IMR-90 (cell line): ENCODE results near the gene RTN4IP1. TPM values are rescaled to one million over a fixed set of nuclear protein-coding genes. Genes with fewer than 3 reads are reported as not detected.

Experiments used
- ATAC-seq: fragments of 200-7000 bp; cut with Tn5 transposase; 2 replicates; pipeline ENCODE4 v1.9.1; 2020; ENCODE audit warnings: low read depth, mild to moderate bottlenecking, moderate library complexity
- BruUV-seq: library from RNA; stranded (reverse); fragments of 400-500 nt; replicated peaks from 2 replicates; lab custom pipeline; 2021; lab: Mats Ljungman, UMichigan
- CTCF ChIA-PET: fragments of 300-600 bp; formaldehyde crosslinking; extraction: SDS; loops from one replicate; lab custom pipeline; 2021; ENCODE audit warnings: antibody characterized with exemption; lab: Yijun Ruan, JAX
- POLR2A ChIA-PET: fragments of 300-600 bp; sonication (Branson Sonifier 250); formaldehyde crosslinking; loops from one replicate; lab custom pipeline; 2022; ENCODE audit warnings: antibody characterized with exemption; ENCODE audit not compliant: unreplicated experiment; lab: Charles Lee
- DNase-seq: peaks from one replicate; pipeline ENCODE4 v3.0.0; 2013
- H2AFZ ChIP-seq: replicated peaks from 2 replicates; pipeline ENCODE3; 2013; ENCODE audit warnings: low read length, mild to moderate bottlenecking; ENCODE audit not compliant: poor library complexity
- H2AK5ac ChIP-seq: 2 replicates; pipeline ENCODE4 v1.6.1; 2013; ENCODE audit warnings: low read depth, low read length, inconsistent platforms
- H2AK9ac ChIP-seq: replicated peaks from 2 replicates; pipeline ENCODE3; 2013; ENCODE audit warnings: mild to moderate bottlenecking, low read depth, low read length, moderate library complexity; ENCODE audit not compliant: poor library complexity
- H2BK120ac ChIP-seq: 2 replicates; pipeline ENCODE4 v1.6.1; 2013; ENCODE audit warnings: low read depth, low read length, inconsistent platforms
- H2BK15ac ChIP-seq: 3 replicates; pipeline ENCODE4 v1.6.1; 2013; ENCODE audit warnings: low read depth, low read length, inconsistent platforms
- H2BK20ac ChIP-seq: 2 replicates; pipeline ENCODE4 v1.6.1; 2013; ENCODE audit warnings: low read depth, mild to moderate bottlenecking, inconsistent platforms, low read length, moderate library complexity
- H2BK5ac ChIP-seq: 2 replicates; pipeline ENCODE4 v1.6.1; 2013; ENCODE audit warnings: mild to moderate bottlenecking, low read depth, low read length, inconsistent platforms; ENCODE audit not compliant: poor library complexity, severe bottlenecking
- H3K14ac ChIP-seq: replicated peaks from 2 replicates; pipeline ENCODE4 v1.6.1; 2013; ENCODE audit warnings: low read depth, low read length, inconsistent platforms
- H3K18ac ChIP-seq: 2 replicates; pipeline ENCODE4 v1.6.1; 2013; ENCODE audit warnings: low read depth, low read length, control low read depth
- H3K23ac ChIP-seq: 2 replicates; pipeline ENCODE4 v1.6.1; 2013; ENCODE audit warnings: low read depth, low read length, inconsistent platforms
- H3K27ac ChIP-seq: 2 replicates; pipeline ENCODE4 v1.5.1; 2013; ENCODE audit warnings: mild to moderate bottlenecking, control low read depth, low read length; ENCODE audit not compliant: insufficient read depth
- H3K27me3 ChIP-seq: 2 replicates; pipeline ENCODE4 v1.6.1; 2013; ENCODE audit warnings: low read length; ENCODE audit not compliant: control insufficient read depth, insufficient read depth
- H3K36me3 ChIP-seq: 2 replicates; pipeline ENCODE4 v1.6.1; 2013; ENCODE audit warnings: low read length, mixed read lengths; ENCODE audit not compliant: control insufficient read depth, insufficient read depth
- H3K4ac ChIP-seq: 2 replicates; pipeline ENCODE4 v1.6.1; 2013; ENCODE audit warnings: low read depth, low read length, inconsistent platforms
- H3K4me1 ChIP-seq: 2 replicates; pipeline ENCODE4 v1.6.1; 2013; ENCODE audit warnings: low read length, mixed read lengths; ENCODE audit not compliant: control insufficient read depth, insufficient read depth
- H3K4me2 ChIP-seq: 2 replicates; pipeline ENCODE4 v1.6.1; 2013; ENCODE audit warnings: low read depth, mild to moderate bottlenecking, control low read depth, low read length, moderate library complexity
- H3K4me3 ChIP-seq: 2 replicates; pipeline ENCODE4 v1.5.1; 2013; ENCODE audit warnings: low read depth, mild to moderate bottlenecking, control low read depth, low read length, moderate library complexity; ENCODE audit not compliant: insufficient read depth
- H3K56ac ChIP-seq: 2 replicates; pipeline ENCODE4 v1.6.1; 2013; ENCODE audit warnings: low read length, inconsistent platforms; ENCODE audit not compliant: insufficient read depth; ENCODE audit errors: extremely low read depth
- H3K79me1 ChIP-seq, 2 experiments: 2 replicates each; pipeline ENCODE4 v1.6.1; 2013; ENCODE audit warnings: low read length in 2 of 2, inconsistent platforms in 1 of 2, low read depth in 1 of 2
- H3K9ac ChIP-seq: 2 replicates; pipeline ENCODE4 v1.6.1; 2013; ENCODE audit warnings: low read depth, low read length, control low read depth
- H3K9me1 ChIP-seq: 2 replicates; pipeline ENCODE4 v1.6.1; 2013; ENCODE audit warnings: low read length, inconsistent platforms; ENCODE audit not compliant: insufficient read depth
- H3K9me3 ChIP-seq: 2 replicates; pipeline ENCODE4 v1.6.1; 2013; ENCODE audit warnings: low read length; ENCODE audit not compliant: control insufficient read depth, insufficient read depth
- H4K20me1 ChIP-seq: 2 replicates; pipeline ENCODE4 v1.6.1; 2013; ENCODE audit warnings: low read length, inconsistent platforms; ENCODE audit not compliant: insufficient read depth
- H4K5ac ChIP-seq: 2 replicates; pipeline ENCODE4 v1.6.1; 2013; ENCODE audit warnings: mild to moderate bottlenecking, low read depth, low read length, control low read depth
- H4K8ac ChIP-seq, 2 experiments: 2 replicates each; pipeline ENCODE4 v1.6.1; 2013; ENCODE audit warnings: low read depth in 2 of 2, low read length in 2 of 2, control low read depth in 1 of 2, inconsistent platforms in 1 of 2
- H4K91ac ChIP-seq: 2 replicates; pipeline ENCODE4 v1.6.1; 2013; ENCODE audit warnings: low read depth, low read length, inconsistent platforms; ENCODE audit not compliant: insufficient read depth
- CHD1 ChIP-seq: IDR thresholded peaks from 2 replicates; pipeline ENCODE4 v1.6.1; 2012; ENCODE audit warnings: low read depth, low read length, improper control_type of control experiment
- CTCF ChIP-seq: conservative IDR thresholded peaks from 2 replicates; pipeline ENCODE4 v1.5.1; 2012; ENCODE audit warnings: mild to moderate bottlenecking, low read depth, low read length, improper control_type of control experiment
- FOS ChIP-seq: fragments of 150-350 bp; IDR thresholded peaks from 2 replicates; pipeline ENCODE4 v1.6.1; 2016; ENCODE audit warnings: low read depth, low read length
- MAFK ChIP-seq: IDR thresholded peaks from 2 replicates; pipeline ENCODE4 v1.6.1; 2012; ENCODE audit warnings: low read depth, low read length, improper control_type of control experiment
- MAZ ChIP-seq: IDR thresholded peaks from 2 replicates; pipeline ENCODE4 v1.6.1; 2012; ENCODE audit warnings: low read depth, mild to moderate bottlenecking, low read length, improper control_type of control experiment, moderate library complexity, borderline replicate concordance
- NFE2L2 ChIP-seq: fragments of 150-350 bp; IDR thresholded peaks from 2 replicates; pipeline ENCODE4 v1.6.1; 2016; ENCODE audit warnings: low read depth, mild to moderate bottlenecking, low read length
- POLR2A ChIP-seq: IDR thresholded peaks from 2 replicates; pipeline ENCODE4 v1.6.1; 2012; ENCODE audit warnings: mild to moderate bottlenecking, low read depth, low read length
- RAD21 ChIP-seq: IDR thresholded peaks from 2 replicates; pipeline ENCODE4 v1.6.1; 2012; ENCODE audit warnings: low read length, improper control_type of control experiment
- RCOR1 ChIP-seq: IDR thresholded peaks from 2 replicates; pipeline ENCODE4 v1.6.1; 2012; ENCODE audit warnings: mild to moderate bottlenecking, low read length, improper control_type of control experiment; ENCODE audit not compliant: insufficient replicate concordance
- SMC3 ChIP-seq: fragments of 150-350 bp; IDR thresholded peaks from 2 replicates; pipeline ENCODE4 v1.6.1; 2016; ENCODE audit warnings: low read depth, mild to moderate bottlenecking, antibody characterized with exemption, low read length, moderate library complexity
- WGBS, 2 experiments: methylation state at CpG; one replicate each; pipeline versions ENCODE4 v1.1.5 to v1.1.7; 2013; ENCODE audit warnings: missing lambda C conversion rate in 2 of 2; ENCODE audit not compliant: insufficient read length in 1 of 2; ENCODE audit errors: extremely low coverage in 2 of 2; 5-methylcytosine and 5-hydroxymethylcytosine counted together
- dilution Hi-C: fragments of 300-500 bp; cut with HindIII; formaldehyde crosslinking; loops from one replicate; pipeline ENCODE4 v1.14.3; 2018; ENCODE audit warnings: low sequenced_read_pairs; ENCODE audit not compliant: unreplicated experiment
- in situ Hi-C: fragments of 300-500 bp; cut with MboI; formaldehyde crosslinking; loops from 3 replicates; pipeline ENCODE4 v1.14.3; 2019; ENCODE audit warnings: low sequenced_read_pairs, inconsistent platforms, mixed read lengths
- intact Hi-C: fragments of 100-400 bp; cut with micrococcal nuclease; formaldehyde crosslinking; loops from 2 replicates; pipeline ENCODE4 v1.10.0; 2022
- polyA plus RNA-seq, 3 experiments: library from polyadenylated mRNA; depleted of rRNA; stranded (reverse); fragments of >200 nt; gene quantifications; 2 replicates each; pipeline ENCODE4 v1.2.3, GENCODE V29; 2012; ENCODE audit warnings: low replicate concordance in 1 of 3
- total RNA-seq: library from RNA; depleted of rRNA; stranded (reverse); fragments of >200 nt; gene quantifications from 2 replicates; pipeline ENCODE4 v1.2.3, GENCODE V29; 2012

Gene RTN4IP1
- total and polyA plus RNA-seq, 2 of the 4 experiments (the other 2 are of a cell fraction), result 5.7 to 9.9 TPM

DNA sequence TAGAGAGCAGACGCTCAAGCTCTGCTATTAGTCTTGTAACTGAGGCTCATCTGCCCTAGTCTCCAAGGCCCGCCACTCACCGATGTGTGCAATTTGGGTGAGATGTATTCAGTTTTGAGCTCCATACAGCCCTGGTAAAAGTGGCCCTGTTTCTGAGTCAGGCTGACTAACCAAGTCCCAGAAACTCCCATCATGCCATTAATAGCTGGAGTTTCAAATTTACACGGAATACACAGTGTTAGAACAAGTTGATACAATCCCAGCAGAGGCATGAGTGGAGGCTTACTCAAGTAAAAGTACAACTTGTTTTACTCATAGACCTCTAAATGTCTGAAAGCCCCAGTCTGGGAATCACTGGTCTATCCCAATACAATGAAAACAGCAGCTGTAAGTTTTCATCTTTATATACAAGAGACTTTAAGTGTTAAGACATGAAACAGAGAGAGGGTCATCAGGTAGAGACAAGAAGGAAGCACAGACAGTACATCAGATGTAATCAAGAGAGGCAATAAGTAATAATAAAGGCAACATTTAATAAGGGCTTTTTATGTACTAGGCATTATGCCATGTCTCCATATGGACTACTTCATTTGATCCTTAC, 42.4 kb downstream of the RTN4IP1 start:
- no peak overlapping the region for H4K5ac ChIP-seq
- no peak overlapping the region for H4K8ac ChIP-seq
- H3K4me1 ChIP-seq, result peaks cover 6% of the 10 kb centered on the region
- H3K9me3 ChIP-seq, result no peaks in the 10 kb centered on the region
- H2BK20ac ChIP-seq, result no peak overlapping the region
- BruUV-seq, result no TSS peak
- no peak overlapping the region for H3K4ac ChIP-seq
- H2BK120ac ChIP-seq, result no peak overlapping the region
- no peak overlapping the region for H2BK15ac ChIP-seq
- WGBS, 2 experiments, result no CpG with 5 or more reads among the region's 4 CpGs
- H3K9me1 ChIP-seq, result peaks cover 12% of the 10 kb centered on the region; the same call in 1 of the 2 replicates
- H3K36me3 ChIP-seq, result peaks cover 8% of the 10 kb centered on the region
- no peak overlapping the region for H2AFZ ChIP-seq
- no peak overlapping the region for H4K91ac ChIP-seq
- no peaks in the 10 kb centered on the region for H3K27me3 ChIP-seq
- H3K23ac ChIP-seq, result no peak overlapping the region
- dilution Hi-C loops, result no loop called here
- CTCF ChIA-PET, result interaction anchor here (1.5 kb wide), 1 partner anchor 20 kb away, joined by 4 read pairs; no protein-coding TSS in a partner anchor
- H3K14ac ChIP-seq, result no peak overlapping the region
- H3K56ac ChIP-seq, result no peak overlapping the region
- H3K18ac ChIP-seq, result no peak overlapping the region
- H2AK9ac ChIP-seq, result no peak overlapping the region
- H3K79me1 ChIP-seq, result no peaks in the 10 kb centered on the region
- no peak overlapping the region for H3K9ac ChIP-seq
- ATAC-seq, result peak; percentile 9; the same call in 1 of the 2 replicates
- no peak overlapping the region for H3K27ac ChIP-seq
- H3K4me3 ChIP-seq, result no peak overlapping the region
- TF ChIP-seq MAZ, result no peak
- TF ChIP-seq CHD1, result no peak
- TF ChIP-seq POLR2A, result no peak
- TF ChIP-seq MAFK, result no peak
- no peak for TF ChIP-seq NFE2L2
- TF ChIP-seq RCOR1, result no peak
- TF ChIP-seq FOS, result no peak
- no peak for TF ChIP-seq RAD21
- TF ChIP-seq CTCF, result no peak
- no peak for TF ChIP-seq SMC3
- DNase-seq, result peak; percentile 65
- in situ Hi-C loops, result no loop called here
- no peak overlapping the region for H3K4me2 ChIP-seq
- H2AK5ac ChIP-seq, result no peak overlapping the region
- H2BK5ac ChIP-seq, result peak overlapping the region; percentile 1
- no peaks in the 10 kb centered on the region; the same call in 1 of the 2 replicates for H4K20me1 ChIP-seq
- POLR2A ChIA-PET, result no interaction called here
- intact Hi-C loops, result no loop called here
